HCT116 (cell line): ENCODE results near the gene PCYT1A. TPM values are rescaled to one million over a fixed set of nuclear protein-coding genes. Genes with fewer than 3 reads are reported as not detected.

Experiments
- ATAC-seq: fragments of 200-7000 bp; cut with Tn5 transposase; 2 replicates; pipeline ENCODE4 v1.9.1; 2020; ENCODE audit warnings: mild to moderate bottlenecking, moderate library complexity
- BruUV-seq: library from RNA; stranded (reverse); fragments of 400-500 nt; replicated peaks from 2 replicates; lab custom pipeline; 2021; lab: Mats Ljungman, UMichigan
- CTCF ChIA-PET: fragments of 300-600 bp; sonication (Branson Sonifier 250); formaldehyde crosslinking; loops from one replicate; lab custom pipeline; 2021; ENCODE audit warnings: antibody characterized with exemption; lab: Charles Lee
- POLR2A ChIA-PET: fragments of 300-600, 350-600 bp; sonication (Branson Sonifier 250); formaldehyde crosslinking; loops from one replicate; lab custom pipeline; 2021; ENCODE audit warnings: antibody characterized with exemption; lab: Charles Lee
- RAD21 ChIA-PET, 2 experiments: fragments of 300-600 bp; sonication (Branson Sonifier 250); formaldehyde crosslinking; loops; one replicate each; lab custom pipeline; 2023; ENCODE audit warnings: low total read pairs in 2 of 2; ENCODE audit not compliant: uncharacterized antibody in 2 of 2, unreplicated experiment in 2 of 2, low non-redundant PET in 1 of 2; lab: Charles Lee
- DNase-seq: peaks from one replicate; pipeline ENCODE4 v3.0.0-alpha.2; 2010; ENCODE audit warnings: low read depth, low spot score
- H2AFZ ChIP-seq: fragments of 200-600 bp; shearing (Covaris generic), sonication (generic); 2 replicates; pipeline ENCODE4 v1.6.1; 2017; ENCODE audit warnings: low read depth, mixed run types, mixed read lengths, antibody characterized with exemption, low read length; ENCODE audit not compliant: poor library complexity, severe bottlenecking
- H3K27ac ChIP-seq: 2 replicates; pipeline ENCODE4 v1.5.1; 2012; ENCODE audit warnings: low read depth, low read length
- H3K27me3 ChIP-seq: fragments of 200-600 bp; sonication (generic); 2 replicates; pipeline ENCODE4 v1.6.1; 2016; ENCODE audit warnings: mixed run types, low read length, mixed read lengths; ENCODE audit not compliant: insufficient read depth
- H3K36me3 ChIP-seq, 2 experiments: fragments of 200-500 bp in 1 of 2; fragments of 200-600 bp in 1 of 2; sonication (Bioruptor generic) in 1 of 2; sonication (generic) in 1 of 2; 2 replicates each; pipeline versions ENCODE4 v1.5.1 to v1.6.1; 2014 to 2016; ENCODE audit warnings: low read length in 2 of 2, inconsistent platforms in 1 of 2, mixed read lengths in 1 of 2, mixed run types in 1 of 2; ENCODE audit not compliant: insufficient read depth in 2 of 2, control insufficient read depth in 1 of 2
- H3K4me1 ChIP-seq, 2 experiments: fragments of 200-600 bp in 1 of 2; sonication (generic) in 1 of 2; 2 replicates each; pipeline versions ENCODE4 v1.5.1 to v1.6.1; 2012 to 2017; ENCODE audit warnings: low read length in 2 of 2, inconsistent platforms in 1 of 2, mild to moderate bottlenecking in 1 of 2, mixed read lengths in 1 of 2, mixed run types in 1 of 2, moderate library complexity in 1 of 2; ENCODE audit not compliant: insufficient read depth in 2 of 2, control insufficient read depth in 1 of 2
- H3K4me2 ChIP-seq: fragments of 200-600 bp; sonication (generic); 2 replicates; pipeline ENCODE4 v1.6.1; 2017; ENCODE audit warnings: mixed run types, low read length, mixed read lengths
- H3K4me3 ChIP-seq, 2 experiments: fragments of 200-600 bp in 1 of 2; sonication (generic) in 1 of 2; replicated peaks in 1 of 2; 2 replicates each; pipeline ENCODE4 v1.5.1; 2011 to 2016; ENCODE audit warnings: low read length in 2 of 2, control low read depth in 1 of 2, low read depth in 1 of 2, mild to moderate bottlenecking in 1 of 2, mixed read lengths in 1 of 2, mixed run types in 1 of 2
- H3K79me2 ChIP-seq: fragments of 200-600 bp; sonication (generic); 2 replicates; pipeline ENCODE4 v1.6.1; 2017; ENCODE audit warnings: mild to moderate bottlenecking, mixed run types, low read length, moderate library complexity, mixed read lengths; ENCODE audit not compliant: insufficient read depth
- H3K9ac ChIP-seq: fragments of 200-600 bp; sonication (generic); 2 replicates; pipeline ENCODE4 v1.6.1; 2016; ENCODE audit warnings: low read length, mixed read lengths
- H3K9me2 ChIP-seq: fragments of 200-600 bp; sonication (generic), shearing (Covaris generic); 2 replicates; pipeline ENCODE4 v1.6.1; 2017; ENCODE audit warnings: mixed run types, mild to moderate bottlenecking, moderate library complexity; ENCODE audit not compliant: insufficient read depth
- H3K9me3 ChIP-seq, 2 experiments: fragments of 200-500 bp in 1 of 2; fragments of 200-600 bp in 1 of 2; sonication (Bioruptor generic) in 1 of 2; sonication (generic) in 1 of 2; 2 replicates each; pipeline ENCODE4 v1.6.1; 2014 to 2017; ENCODE audit warnings: low read length in 2 of 2, mixed read lengths in 2 of 2, inconsistent platforms in 1 of 2, low read depth in 1 of 2, mild to moderate bottlenecking in 1 of 2, mixed run types in 1 of 2, moderate library complexity in 1 of 2; ENCODE audit not compliant: control insufficient read depth in 1 of 2, insufficient read depth in 1 of 2
- H4K20me1 ChIP-seq: fragments of 200-600 bp; sonication (generic), shearing (Covaris generic); 2 replicates; pipeline ENCODE4 v1.6.1; 2017; ENCODE audit warnings: mixed run types, mild to moderate bottlenecking, moderate library complexity; ENCODE audit not compliant: insufficient read depth
- CBX3 ChIP-seq: IDR thresholded peaks from 2 replicates; pipeline ENCODE4 v1.6.1; 2012; ENCODE audit warnings: low read depth
- CEBPB ChIP-seq: IDR thresholded peaks from 2 replicates; pipeline ENCODE4 v1.6.1; 2012; ENCODE audit warnings: low read depth
- EZH2 ChIP-seq: fragments of 200-600 bp; sonication (generic); IDR thresholded peaks from 2 replicates; pipeline ENCODE4 v1.6.1; 2017; ENCODE audit warnings: antibody characterized with exemption, mixed run types
- EZH2phosphoT487 ChIP-seq: fragments of 200-600 bp; IDR thresholded peaks from 2 replicates; pipeline ENCODE4 v1.6.1; 2018; ENCODE audit warnings: antibody characterized with exemption, borderline replicate concordance
- POLR2A ChIP-seq: IDR thresholded peaks from 2 replicates; pipeline ENCODE4 v1.7.0; 2011; ENCODE audit warnings: borderline replicate concordance; ENCODE audit not compliant: insufficient read depth, insufficient read length; ENCODE audit errors: extremely low read depth
- POLR2AphosphoS5 ChIP-seq: IDR thresholded peaks from 2 replicates; pipeline ENCODE4 v1.6.1; 2011; ENCODE audit warnings: mild to moderate bottlenecking, low read depth, low read length, moderate library complexity
- RAD21 ChIP-seq: IDR thresholded peaks from 2 replicates; pipeline ENCODE4 v1.6.1; 2012; ENCODE audit warnings: low read depth, mild to moderate bottlenecking
- SIN3A ChIP-seq: IDR thresholded peaks from 2 replicates; pipeline ENCODE4 v1.6.1; 2012; ENCODE audit warnings: low read depth
- SP1 ChIP-seq: IDR thresholded peaks from 2 replicates; pipeline ENCODE4 v1.6.1; 2012; ENCODE audit warnings: low read depth
- SRF ChIP-seq: IDR thresholded peaks from 2 replicates; pipeline ENCODE4 v1.6.1; 2012; ENCODE audit warnings: low read depth
- YY1 ChIP-seq: IDR thresholded peaks from 2 replicates; pipeline ENCODE4 v1.6.1; 2011; ENCODE audit warnings: low read length, low read depth, moderate library complexity, mild to moderate bottlenecking; ENCODE audit not compliant: insufficient replicate concordance; ENCODE audit errors: extremely low read depth
- ZNF274 ChIP-seq: fragments of 200-500 bp; sonication (Bioruptor generic); IDR thresholded peaks from 2 replicates; pipeline ENCODE4 v1.6.1; 2014; ENCODE audit warnings: mild to moderate bottlenecking, low read depth, low read length, inconsistent platforms
- intact Hi-C: fragments of 100-400 bp; cut with micrococcal nuclease; formaldehyde crosslinking; loops from 2 replicates; pipeline ENCODE4 v1.10.0; 2022
- total RNA-seq: library from RNA; stranded (reverse); gene quantifications from one replicate; pipeline ENCODE4 v1.2.1, GENCODE V29; 2021; ENCODE audit not compliant: unreplicated experiment
- TF ChIP-seq, protein P1 (sequence below): IDR thresholded peaks from 2 replicates; pipeline ENCODE4 v1.6.1; 2011; ENCODE audit warnings: mild to moderate bottlenecking, low read length, moderate library complexity; ENCODE audit not compliant: insufficient replicate concordance; ENCODE audit errors: extremely low read depth
- TF ChIP-seq, protein P2 (sequence below): IDR thresholded peaks from 2 replicates; pipeline ENCODE4 v1.6.1; 2012

The PCYT1A gene
- total RNA-seq, 1 experiment from 2014 or later: 32.1 TPM

DNA sequence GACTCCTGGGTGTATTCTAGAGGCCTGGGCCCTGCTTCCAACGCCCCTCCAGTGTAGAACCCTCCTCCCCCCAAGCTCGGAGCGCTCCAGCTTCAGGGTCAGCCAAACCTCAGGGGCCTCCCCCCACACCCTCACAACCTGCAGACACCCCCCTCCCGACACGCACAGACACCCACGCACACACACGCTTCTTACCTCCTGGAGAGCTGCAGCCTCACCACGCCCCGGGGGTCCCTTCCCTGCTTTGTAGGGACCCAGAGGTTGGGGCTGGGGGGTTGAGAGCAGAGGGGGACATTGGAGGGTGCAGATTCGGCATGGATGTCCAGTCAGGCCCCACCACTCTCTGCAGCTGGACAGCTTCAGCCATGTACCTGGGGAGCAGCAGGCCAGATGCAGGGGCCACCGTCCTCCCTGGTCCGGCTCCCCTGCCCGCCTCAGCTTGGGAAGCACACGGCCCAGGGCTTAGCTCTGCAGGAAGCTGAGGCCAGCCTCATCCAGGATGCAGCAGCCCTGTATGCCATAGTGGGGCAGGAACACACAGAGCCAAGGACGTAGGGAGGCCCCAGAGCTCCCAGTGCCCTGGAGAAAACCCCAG, 89.3 kb downstream of the PCYT1A start:
- no peak for ATAC-seq
- BruUV-seq: no TSS peak
- Histone ChIP-seq H3K79me2 (no peaks in the 10 kb centered on the region), H3K4me2 (no peak overlapping the region), H3K4me3 (no peak overlapping the region), H3K9me2 (no peaks in the 10 kb centered on the region), H3K9me3 (no peaks in the 10 kb centered on the region), H3K36me3 (no peaks in the 10 kb centered on the region), H3K27ac (no peak overlapping the region), H3K27me3 (no peaks in the 10 kb centered on the region), H3K9ac (no peak overlapping the region), H3K4me1 (no peaks in the 10 kb centered on the region; a peak in 1 of 4 replicates), H2AFZ (no peak overlapping the region), H4K20me1 (no peaks in the 10 kb centered on the region)
- CTCF ChIA-PET: interaction anchor here (1.3 to 2.3 kb wide), 3 partner anchors 125 to 174 kb away, joined by 4 to 17 read pairs (median 7); no protein-coding TSS in a partner anchor
- DNase-seq: no peak
- RAD21 ChIA-PET: interaction anchor here in 1 of 2 experiments (1.1 kb wide), 1 partner anchor 172 kb away, joined by 4 read pairs; no protein-coding TSS in a partner anchor
- no peak for TF ChIP-seq RAD21
- TF ChIP-seq SRF: no peak
- no peak for TF ChIP-seq CBX3
- no peak for TF ChIP-seq EZH2
- TF ChIP-seq, protein P1, sequence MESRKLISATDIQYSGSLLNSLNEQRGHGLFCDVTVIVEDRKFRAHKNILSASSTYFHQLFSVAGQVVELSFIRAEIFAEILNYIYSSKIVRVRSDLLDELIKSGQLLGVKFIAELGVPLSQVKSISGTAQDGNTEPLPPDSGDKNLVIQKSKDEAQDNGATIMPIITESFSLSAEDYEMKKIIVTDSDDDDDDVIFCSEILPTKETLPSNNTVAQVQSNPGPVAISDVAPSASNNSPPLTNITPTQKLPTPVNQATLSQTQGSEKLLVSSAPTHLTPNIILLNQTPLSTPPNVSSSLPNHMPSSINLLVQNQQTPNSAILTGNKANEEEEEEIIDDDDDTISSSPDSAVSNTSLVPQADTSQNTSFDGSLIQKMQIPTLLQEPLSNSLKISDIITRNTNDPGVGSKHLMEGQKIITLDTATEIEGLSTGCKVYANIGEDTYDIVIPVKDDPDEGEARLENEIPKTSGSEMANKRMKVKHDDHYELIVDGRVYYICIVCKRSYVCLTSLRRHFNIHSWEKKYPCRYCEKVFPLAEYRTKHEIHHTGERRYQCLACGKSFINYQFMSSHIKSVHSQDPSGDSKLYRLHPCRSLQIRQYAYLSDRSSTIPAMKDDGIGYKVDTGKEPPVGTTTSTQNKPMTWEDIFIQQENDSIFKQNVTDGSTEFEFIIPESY: no peak
- no peak for TF ChIP-seq SP1
- no peak for TF ChIP-seq POLR2AphosphoS5
- no peak for TF ChIP-seq CEBPB
- TF ChIP-seq, protein P2, sequence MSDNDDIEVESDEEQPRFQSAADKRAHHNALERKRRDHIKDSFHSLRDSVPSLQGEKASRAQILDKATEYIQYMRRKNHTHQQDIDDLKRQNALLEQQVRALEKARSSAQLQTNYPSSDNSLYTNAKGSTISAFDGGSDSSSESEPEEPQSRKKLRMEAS: no peak
- TF ChIP-seq ZNF274: no peak
- no peak for TF ChIP-seq EZH2phosphoT487
- TF ChIP-seq YY1: no peak
- no peak for TF ChIP-seq POLR2A
- no peak for TF ChIP-seq SIN3A
- POLR2A ChIA-PET: no interaction called here
- intact Hi-C loops: no loop called here
